ENCODE results near the gene SHLD1.

GRCh38 chr20:5741089-5741488 lies 9.1 kb upstream of the SHLD1 start:
- TF ChIP-seq CTCF (IDR thresholded peaks at IDR 0.05; ENCODE audit: poor library complexity, severe bottlenecking) (no peak), SMC3 (conservative IDR thresholded peaks at IDR 0.05; ENCODE audit: poor library complexity) (no peak), EZH2 (IDR thresholded peaks at IDR 0.05; ENCODE audit: borderline replicate concordance, insufficient read depth, low read length, poor library complexity, severe bottlenecking) (no peak), EP300 (conservative IDR thresholded peaks at IDR 0.05; ENCODE audit: poor library complexity, severe bottlenecking) (no peak), POLR2AphosphoS5 (IDR thresholded peaks at IDR 0.05) (no peak), REST (IDR thresholded peaks at IDR 0.05; ENCODE audit: borderline replicate concordance) (no peak), RAD21 (conservative IDR thresholded peaks at IDR 0.05) (no peak), MXI1 (conservative IDR thresholded peaks at IDR 0.05; ENCODE audit: poor library complexity, severe bottlenecking) (no peak)
